ENCODE results near the gene OR2G3.

The OR2G3 gene

DNA sequence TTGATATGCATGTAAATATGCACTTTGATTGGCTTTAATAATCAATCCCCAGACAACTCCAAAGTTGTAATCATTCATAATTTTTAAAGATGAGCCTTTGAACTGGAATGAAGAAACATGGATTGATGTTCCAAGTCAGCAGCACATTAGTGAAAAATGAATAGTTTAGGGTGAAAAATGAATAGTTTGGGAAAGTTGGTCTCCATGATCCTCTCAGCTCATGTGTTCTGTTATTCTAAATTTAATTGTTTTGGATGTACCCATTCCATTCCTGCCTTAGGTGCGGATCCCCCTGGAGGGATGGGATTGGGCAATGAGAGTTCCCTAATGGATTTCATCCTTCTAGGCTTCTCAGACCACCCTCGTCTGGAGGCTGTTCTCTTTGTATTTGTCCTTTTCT is at the start of gene OR2G3:
Gene OR2G3 (plus strand): TSS at position 301 of the 400 bp plus-strand sequence. CDS start 0 bp downstream, at position 301.
- no peak for DNase-seq

DNA sequence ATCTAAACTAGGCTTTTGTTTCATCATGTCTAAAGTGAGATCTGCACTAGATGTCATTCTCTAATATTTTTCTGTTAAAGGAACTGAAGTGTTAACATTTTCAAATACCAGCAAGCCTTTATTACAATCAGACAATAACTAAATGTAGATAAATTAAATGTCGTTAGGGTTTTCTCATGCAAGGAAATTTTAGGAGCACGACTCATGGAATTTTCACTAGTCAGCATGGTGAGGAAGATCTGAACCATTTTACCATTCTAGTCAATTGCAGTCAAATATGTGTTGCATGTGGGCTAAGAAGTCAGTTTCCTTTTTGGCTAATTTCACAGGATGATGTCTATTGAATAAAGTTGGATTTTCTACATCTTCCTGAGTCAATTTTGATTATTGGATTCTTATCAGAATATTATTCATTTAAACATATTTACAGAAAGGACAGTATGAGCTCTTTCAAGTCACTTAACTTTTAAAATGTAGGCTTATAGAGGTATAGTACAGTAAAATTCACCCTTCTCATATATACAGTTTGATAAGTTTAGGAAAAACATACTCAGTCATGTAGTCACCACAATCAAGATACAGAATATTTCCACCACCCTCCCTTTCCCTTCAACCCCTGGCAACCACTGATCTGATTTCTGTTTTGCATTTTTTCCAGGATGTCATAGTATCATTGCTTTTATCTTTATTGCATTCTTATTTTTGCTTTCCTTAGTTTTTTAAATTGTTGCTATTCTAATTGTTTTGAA is 47.3 kb upstream of the OR2G3 start:
- no peak for DNase-seq

DNA sequence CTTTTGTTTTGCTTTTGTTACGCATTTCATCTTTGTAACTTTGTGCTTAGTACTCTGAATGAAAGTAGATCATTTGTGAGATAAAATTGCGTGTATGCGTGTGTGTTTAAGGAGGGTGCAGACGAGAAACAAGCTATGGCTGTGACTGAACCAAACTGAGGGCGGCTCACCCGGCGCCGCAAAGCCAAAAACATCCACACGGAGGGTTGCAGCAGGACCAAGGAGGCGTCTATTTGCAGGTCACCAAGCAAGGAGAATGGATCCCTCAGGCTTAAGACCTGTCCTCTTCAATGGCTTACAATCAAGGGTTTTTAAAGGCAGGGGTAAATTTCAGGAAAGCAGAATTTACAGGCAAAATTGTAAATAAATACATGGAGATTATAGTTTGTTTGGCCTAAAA is 43.7 kb upstream of the OR2G3 start:
- no peak for DNase-seq

DNA sequence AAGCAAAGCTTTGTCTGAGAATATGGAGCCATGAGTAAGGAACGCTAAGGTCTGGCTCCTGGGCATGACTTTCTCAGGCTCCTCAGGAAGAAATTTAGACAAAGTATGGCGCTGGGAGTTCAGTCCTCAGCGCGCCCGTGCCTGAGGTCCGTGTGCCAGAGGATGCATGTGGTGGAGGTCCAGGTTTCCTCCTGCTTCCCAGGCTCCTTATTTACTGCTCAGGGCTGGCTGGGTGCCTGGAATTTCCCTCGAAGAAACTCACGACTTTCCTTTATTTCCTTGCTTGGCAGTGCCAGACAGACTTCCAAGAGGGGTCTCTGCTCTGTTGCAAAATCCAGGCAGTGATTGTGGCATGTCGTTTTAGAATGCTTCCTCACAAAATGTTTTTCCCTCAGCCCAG is 43.2 kb upstream of the OR2G3 start:
- DNase-seq, result no peak

DNA sequence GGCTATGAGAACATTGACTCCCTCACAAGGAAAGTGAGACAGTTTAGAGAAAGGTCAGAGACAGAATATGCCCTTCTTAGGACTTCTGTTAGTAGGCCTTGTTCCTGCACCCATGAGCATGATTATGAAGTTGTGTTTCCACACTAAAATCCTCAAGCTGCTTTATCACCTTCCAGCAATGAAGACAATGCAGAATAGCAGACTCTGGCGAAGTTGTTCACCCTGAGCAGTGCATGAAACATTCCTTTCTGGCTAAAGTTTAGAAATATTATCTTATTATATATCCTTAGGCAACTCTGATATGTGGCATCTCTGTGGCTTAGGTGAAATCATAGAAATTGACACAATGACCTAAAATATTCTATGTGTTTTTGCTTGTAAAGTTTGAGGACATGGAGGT is 31.1 kb upstream of the OR2G3 start:
- DNase-seq, result no peak

DNA sequence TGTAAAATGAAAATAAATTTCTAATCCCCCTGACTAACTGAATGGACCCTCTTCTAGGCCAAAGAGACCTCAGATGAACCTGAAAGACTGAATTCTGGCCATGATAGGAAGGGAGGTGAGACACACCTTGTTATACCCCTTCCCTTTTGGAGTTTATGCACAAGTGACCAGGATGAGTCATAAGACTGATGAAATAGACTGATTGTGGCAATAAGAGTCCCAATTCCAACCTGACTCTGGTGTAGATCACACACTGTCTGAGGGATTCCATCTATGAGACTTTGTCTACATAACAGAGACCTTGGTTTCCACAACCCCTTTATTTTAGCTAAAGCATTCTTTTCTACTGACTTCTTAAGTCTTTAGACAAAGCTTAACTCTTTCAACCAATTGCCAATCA is 30.7 kb upstream of the OR2G3 start:
- DNase-seq, result no peak

DNA sequence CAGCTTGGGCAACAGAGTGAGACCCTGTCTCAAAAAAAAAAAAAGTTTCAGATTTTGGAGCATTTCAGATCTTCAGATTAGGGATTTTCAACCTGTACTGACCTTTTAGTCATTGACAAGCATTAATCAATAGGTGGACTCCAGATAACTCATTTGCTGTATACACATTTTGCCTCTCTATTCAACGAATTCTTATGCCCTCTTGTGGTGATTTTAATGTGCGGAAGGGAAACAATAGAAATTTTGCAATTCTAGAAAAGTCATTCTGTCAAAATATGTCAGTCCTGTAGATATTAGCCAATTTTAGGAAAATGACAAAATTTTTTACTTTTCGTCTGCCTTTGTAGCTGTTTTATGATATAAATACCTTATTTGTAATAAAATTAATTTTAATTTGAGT is 28.9 kb upstream of the OR2G3 start:
- no peak for DNase-seq

DNA sequence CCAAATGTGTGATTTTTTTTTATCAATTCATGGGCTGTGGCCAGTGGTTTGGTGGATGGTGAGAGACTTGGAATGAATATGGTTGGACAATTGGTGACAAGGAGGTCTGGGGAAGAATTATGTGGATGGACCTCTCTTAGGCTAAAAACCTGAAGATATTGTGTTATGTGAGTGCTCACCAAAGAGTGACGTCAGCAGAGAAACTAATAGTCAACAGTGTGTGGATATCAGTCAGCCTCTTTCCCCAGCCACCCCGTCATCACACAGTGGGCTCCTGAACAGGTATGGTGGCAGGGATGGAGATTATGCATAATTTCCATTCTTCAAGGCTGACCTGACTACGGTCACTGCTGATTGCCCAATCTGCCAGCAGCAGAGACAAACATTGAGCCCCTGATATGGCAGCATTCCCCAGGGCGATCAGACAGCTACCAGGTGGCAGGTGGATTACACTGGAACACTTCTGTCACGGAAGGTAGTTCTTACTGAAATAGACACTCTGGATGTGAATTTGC is 26.4 kb upstream of the OR2G3 start:
- no peak for DNase-seq

DNA sequence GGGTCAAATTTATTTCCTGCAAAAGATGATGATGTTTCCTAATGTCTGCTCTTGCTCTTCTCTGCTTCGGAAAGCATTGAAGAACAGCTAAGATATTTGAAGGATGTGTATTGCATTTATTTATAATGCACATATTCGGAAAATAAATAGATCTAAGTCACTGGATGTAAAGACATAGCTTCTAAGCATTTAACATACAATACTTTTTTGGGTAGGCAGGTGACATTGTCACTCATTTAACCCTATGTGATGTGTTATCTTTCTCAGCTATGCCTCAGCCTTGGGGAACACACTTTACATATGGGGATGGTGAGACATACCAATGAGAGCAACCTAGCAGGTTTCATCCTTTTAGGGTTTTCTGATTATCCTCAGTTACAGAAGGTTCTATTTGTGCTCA is 17.3 kb upstream of the OR2G3 start, which contains the start of gene OR2G2:
Gene OR2G2 (plus strand): TSS at position 301 of the 400 bp plus-strand sequence. CDS start 0 bp downstream, at position 301.
- no peak for DNase-seq

DNA sequence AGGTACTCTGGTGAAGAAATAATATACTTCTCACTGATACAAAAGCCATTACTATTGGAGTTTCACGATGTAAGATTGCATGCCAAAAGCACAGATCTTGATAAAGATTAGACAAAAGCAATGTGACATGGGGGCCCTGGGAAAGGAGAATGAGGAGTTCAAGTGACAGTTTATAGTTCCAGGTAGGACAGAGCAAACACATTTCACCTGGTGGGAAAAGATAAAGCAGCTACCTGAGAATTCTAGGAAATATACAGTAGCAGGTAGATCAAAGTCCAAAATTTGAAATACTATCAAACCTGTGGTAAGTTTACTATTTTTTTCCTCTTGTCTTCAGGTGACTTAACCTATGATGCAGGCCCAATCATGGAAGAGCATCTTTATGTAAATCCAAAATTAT is 8.0 kb downstream of the OR2G3 start:
- DNase-seq, result no peak

DNA sequence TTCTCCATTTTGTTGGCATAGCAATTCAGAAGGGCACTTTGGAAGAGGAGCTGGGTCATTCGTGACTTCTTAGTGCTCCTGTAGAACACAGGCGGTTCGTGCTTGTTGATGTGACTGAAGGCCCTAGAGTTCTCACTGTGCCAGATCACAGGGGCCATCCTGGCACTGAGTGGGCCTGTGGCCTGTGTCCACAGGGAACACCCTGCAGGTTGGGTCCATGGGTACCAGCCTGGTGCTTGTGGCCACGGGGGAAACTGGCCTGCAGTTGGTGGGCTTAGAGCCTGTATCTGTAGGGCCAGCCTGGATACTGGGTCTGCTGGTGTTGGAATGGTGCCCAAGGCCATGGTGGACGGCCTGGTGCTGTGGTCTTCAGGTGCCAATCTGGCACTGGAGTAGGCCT is 9.2 kb downstream of the OR2G3 start:
- DNase-seq, result no peak

DNA sequence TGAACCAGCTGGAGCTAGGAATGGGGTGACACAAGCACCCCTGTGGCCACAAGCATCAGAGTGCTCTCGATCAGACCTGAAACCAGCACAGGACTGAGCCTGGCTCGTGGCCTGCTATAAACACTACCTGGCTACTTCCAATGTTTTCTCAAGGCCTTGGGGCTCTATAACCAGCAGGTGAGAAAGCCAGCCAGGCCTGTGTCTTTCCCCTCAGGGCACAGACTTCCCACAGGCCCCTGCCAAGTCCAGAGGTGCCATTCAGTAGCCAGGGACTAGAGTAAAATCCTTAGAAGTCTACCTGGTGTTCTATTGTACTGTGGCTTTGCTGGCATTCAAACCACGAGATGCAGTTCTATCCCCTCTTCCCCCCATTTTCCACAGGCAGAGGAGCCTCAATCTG is 22.6 kb downstream of the OR2G3 start:
- no peak for DNase-seq

DNA sequence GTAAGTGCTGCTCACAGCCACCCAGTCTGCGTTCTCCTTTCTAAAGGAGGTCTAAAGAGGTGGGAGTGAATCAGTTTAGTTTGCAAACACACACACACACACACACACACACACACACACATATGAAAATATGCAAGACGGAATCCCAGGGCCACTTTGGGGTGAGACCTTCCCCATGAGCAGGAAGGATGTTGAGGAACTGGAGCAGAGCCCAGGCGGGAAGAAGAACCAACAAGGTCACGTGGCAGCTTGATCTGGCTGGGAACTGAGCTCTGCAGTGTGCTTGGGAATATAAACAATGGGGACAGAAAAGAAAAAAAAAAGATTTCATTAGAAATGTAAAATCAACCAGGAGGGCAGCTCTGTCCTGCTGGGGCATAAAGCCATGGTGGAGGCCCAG is 32.6 kb downstream of the OR2G3 start:
- DNase-seq, result no peak

DNA sequence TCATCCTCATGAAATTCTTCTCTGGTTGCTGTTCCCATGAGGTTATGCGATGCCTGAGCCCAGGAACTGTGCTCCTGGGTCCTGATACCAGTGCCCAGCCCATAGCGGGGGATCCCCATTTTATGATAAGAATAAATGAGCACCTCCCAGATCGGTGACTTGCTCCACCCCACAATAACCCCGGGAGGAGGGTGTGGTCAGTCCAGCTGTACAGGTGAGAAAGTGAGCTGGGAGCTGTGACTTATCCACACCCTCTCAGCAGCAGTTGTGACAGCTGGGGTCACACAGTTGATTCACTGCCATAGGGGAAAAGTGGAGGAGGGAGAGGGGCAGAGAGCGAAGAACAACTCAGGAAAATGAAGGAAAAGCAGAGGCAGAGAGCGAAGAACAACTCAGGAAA is 33.4 kb downstream of the OR2G3 start:
- no peak for DNase-seq

DNA sequence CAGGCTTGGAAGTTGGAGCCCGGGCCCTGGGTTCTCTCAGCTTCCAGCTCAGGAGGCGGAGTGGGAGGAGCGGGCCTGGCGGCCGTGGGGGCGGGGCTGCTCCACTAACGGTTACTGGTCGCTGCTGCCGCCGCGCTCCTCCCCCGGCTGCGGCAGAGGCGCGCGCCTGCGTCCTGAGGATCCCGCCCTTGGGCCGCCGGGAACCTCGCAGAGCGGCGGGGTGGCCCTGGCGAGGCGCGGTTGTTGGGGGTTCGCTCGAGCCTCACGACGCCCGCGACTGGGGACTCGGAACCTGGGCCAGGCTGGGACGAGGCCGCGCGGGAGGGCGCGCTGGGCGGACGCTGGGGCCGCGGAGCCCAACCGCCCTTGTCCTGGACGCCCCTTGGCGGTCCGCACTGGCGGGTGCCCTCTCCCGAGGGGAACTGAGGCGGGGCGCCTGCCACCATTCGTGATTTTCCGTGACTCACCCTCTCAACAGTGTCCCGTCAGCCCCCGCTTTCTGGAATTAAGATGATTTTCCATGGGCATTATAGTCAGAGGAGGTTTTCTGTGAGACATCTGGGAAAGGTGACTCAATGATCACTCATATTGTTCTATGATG is 34.1 kb downstream of the OR2G3 start:
- DNase-seq, result no peak

DNA sequence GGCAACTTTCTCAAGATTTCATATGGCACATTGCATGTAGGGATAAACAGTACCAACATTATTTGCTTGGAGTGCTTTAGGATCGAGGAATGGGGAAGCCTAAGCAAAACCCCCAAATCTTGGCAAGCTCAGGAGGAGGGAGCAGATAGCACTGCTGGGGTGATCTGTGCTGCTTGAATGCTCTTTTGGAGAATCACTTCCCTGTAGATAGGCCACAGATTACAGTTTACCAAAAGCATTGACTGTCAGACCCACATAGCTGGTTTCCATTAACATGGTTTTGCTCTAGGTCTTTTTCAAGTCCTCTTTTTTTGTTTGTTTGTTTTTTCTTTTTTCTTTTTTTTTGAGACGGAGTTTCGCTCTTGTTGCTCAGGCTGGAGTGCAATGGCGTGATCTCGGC is 37.4 kb downstream of the OR2G3 start:
- DNase-seq, result no peak

DNA sequence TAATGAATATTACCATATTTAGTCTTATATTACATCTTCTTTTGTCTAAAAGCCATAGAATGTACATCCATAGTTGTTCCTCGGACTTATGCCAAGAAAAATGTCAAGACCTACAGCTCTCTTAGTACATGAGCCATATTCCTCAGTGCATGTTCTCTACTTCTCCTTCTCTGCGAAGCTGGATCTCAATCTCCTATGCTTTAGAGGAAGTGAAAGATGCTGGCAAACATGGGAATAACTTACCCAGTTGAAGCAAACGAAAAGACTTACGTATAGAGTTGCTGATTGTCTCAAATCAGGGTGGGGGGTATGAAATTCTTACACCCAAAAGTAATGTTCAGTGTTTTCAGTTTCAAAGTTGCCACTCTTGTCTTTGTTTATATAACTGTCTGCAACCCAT is 41.5 kb downstream of the OR2G3 start:
- no peak for DNase-seq

DNA sequence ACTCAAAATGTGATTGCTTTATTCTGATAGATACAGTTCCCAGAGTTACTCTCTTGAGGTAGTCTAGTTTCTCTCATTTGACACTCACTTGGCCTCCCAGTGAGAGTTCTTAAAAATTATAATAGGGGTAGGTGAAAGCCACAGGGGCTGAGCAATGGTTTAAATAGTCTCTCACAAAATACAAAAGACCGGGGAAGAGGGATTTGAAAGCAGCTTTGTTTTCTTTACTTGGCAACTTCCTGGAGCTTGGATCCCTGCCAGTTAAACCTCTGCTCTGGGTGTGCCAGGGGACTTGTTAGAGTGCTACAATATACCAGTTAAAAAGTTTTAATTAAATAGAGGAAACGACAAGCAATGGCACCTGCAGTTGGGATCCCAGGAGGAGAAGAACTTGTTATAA is 42.5 kb downstream of the OR2G3 start:
- DNase-seq, result no peak

DNA sequence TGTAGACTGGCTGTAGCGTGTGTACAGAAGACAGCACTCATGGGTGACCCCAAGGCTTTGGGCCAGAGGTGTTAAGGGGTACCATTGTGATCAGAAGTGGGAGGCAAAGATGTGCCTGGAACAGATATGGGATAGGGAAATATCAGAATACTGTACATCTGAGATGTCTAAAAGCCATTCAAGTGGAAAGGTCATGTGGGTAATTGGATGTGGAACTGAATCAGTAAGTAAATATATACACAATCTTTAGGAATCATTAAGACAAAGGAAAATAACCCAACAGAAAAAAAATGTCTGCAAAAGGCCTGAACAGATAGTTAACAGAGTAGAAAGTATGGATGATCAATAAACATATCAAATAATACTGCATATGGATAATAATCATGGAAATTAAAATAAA is 47.7 kb downstream of the OR2G3 start:
- DNase-seq, result no peak
